HG02623 (cell line): ENCODE measurements around the gene KCNK7.
"Not testable (repeated sequence)": the region's sequence is repeated elsewhere in the genome, so short reads cannot be mapped to it uniquely, and the experiment has no call there.

Experiments
- ATAC-seq: cut with Tn5 transposase; IDR thresholded peaks from one replicate; pipeline ENCODE4 v1.9.1; 2021; ENCODE audit warnings: moderate library complexity; ENCODE audit not compliant: unreplicated experiment

Gene KCNK7

GRCh38 chr11:65574811-65575567 lies 20.6 kb downstream of the KCNK7 start:
- ATAC-seq: no peak

- ATAC-seq: peak; percentile 25
Observed at GRCh38 chr11:65574109-65574810, 21.3 kb downstream of the KCNK7 start.

- no peak for ATAC-seq
Observed at GRCh38 chr11:65573391-65574079, 22.1 kb downstream of the KCNK7 start.

GRCh38 chr11:65572356-65573051 lies 23.1 kb downstream of the KCNK7 start, which contains the start of gene FAM89B:
TSS of gene FAM89B (plus strand) at chr11:65572538. CDS start at chr11:65572670, 132 bp downstream.
- ATAC-seq: no peak

GRCh38 chr11:65571940-65572339 lies 23.7 kb downstream of the KCNK7 start:
- ATAC-seq: no peak

- ATAC-seq: no peak
Observed at GRCh38 chr11:65571420-65571819, 24.2 kb downstream of the KCNK7 start.

GRCh38 chr11:65569973-65570918 lies 25.4 kb downstream of the KCNK7 start, which contains the start of gene ZNRD2:
TSS of gene ZNRD2 (plus strand) at chr11:65570477. CDS start at chr11:65570492, 15 bp downstream.
- ATAC-seq: peak; percentile 49

- ATAC-seq: no peak
Observed at GRCh38 chr11:65569164-65569972, 26.2 kb downstream of the KCNK7 start.

- ATAC-seq: no peak
Observed at GRCh38 chr11:65565624-65566453, 29.8 kb downstream of the KCNK7 start.

GRCh38 chr11:65564879-65565559 lies 30.6 kb downstream of the KCNK7 start:
- not testable (repeated sequence) for ATAC-seq

- ATAC-seq: no peak
Observed at GRCh38 chr11:65563601-65564000, 32.0 kb downstream of the KCNK7 start.

GRCh38 chr11:65562788-65563187 lies 32.8 kb downstream of the KCNK7 start:
- ATAC-seq: no peak

GRCh38 chr11:65562020-65562419 lies 33.6 kb downstream of the KCNK7 start:
- no peak for ATAC-seq

- no peak for ATAC-seq
Observed at GRCh38 chr11:65560555-65561418, 34.8 kb downstream of the KCNK7 start.

GRCh38 chr11:65559951-65560537 lies 35.6 kb downstream of the KCNK7 start:
- ATAC-seq: no peak

- no peak for ATAC-seq
Observed at GRCh38 chr11:65559535-65559934, 36.1 kb downstream of the KCNK7 start.
